Endometrium (tissue), 2 donors: ENCODE data around the gene ENOX2.

Experiments used
- FAIRE-seq: peaks from 2 replicates; lab custom pipeline; 2012; peaks lifted over from hg19 to GRCh38; lab: Jason Lieb, UNC
- donor health status: control.
- donor health status: control.

Gene ENOX2

GRCh38 chrX:130885508-130885907 is 17.5 kb downstream of the ENOX2 start:
- FAIRE-seq: peak; percentile 43

GRCh38 chrX:130884627-130885026 is 18.4 kb downstream of the ENOX2 start:
- FAIRE-seq: no peak

- FAIRE-seq: no peak
These were observed 23.1 kb downstream of the ENOX2 start for GRCh38 chrX:130879869-130880268.

DNA sequence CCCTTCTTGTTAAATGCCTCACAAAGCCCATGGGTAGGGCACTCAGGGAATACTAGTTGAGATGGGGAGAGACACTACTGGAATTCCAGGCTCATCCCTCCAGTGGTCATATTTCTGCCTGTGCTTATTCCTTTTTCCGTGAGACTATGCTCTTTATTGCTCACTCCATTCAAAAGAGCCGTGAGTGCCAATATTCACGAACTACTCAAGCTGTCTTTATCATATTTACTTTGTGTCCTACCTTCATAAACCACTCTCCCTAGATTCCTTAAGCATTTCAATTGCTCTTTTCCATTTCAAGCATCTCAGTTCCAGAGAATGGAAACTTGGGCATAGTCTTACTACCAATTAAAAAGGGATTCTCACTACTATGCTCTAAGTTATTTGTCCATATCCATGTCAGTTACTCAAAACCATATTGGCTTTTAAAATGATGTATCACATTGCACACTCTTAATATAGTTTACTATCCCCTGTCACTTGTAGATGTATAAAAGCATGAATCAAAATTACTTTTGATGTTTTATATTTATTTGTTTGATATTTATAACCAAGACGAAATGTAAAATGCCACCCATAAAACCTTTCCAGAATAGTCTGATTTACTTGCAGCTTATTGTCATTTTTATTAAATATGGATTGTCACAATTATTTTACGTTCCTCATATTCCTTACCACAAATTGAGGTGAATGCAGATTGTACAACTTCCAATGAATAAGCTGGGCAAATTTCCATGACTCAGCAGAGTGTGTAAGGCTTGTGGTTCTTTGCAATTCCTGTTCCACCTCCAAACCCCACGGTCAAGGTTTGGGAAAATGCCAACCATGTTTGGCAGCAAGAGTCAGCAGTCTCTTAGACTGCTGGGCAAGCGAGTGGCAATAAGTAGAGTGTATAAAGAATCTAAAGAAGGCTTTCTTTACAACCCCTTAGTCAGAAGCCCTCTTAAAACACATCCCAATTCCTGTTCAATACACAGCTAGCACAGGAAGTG is 24.4 kb downstream of the ENOX2 start:
- FAIRE-seq: no peak

DNA sequence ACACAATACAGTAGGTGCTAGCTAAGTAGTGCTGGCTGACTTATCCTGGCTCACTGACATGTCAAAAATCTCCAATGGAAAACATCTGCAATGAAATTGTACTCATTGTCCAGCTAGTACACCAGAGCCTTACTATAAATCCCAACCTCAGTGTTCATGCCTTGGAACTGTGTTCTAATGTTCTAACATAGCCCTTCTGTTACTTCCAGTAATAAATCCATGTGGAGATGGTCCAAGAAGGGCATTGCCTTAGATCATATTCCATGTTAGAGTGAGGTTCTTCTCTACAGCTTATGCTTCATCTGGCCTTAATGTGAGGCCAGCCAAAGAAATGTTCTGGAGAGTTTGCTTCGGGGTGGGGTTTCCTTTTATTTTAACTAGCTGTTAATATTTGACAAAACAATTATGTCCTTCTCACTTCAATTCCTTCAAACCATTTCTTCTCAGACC is 25.1 kb downstream of the ENOX2 start:
- no peak for FAIRE-seq

GRCh38 chrX:130876226-130876625 is 26.8 kb downstream of the ENOX2 start:
- no peak for FAIRE-seq

- no peak for FAIRE-seq
These were observed 28.3 kb downstream of the ENOX2 start for GRCh38 chrX:130874751-130875150.

DNA sequence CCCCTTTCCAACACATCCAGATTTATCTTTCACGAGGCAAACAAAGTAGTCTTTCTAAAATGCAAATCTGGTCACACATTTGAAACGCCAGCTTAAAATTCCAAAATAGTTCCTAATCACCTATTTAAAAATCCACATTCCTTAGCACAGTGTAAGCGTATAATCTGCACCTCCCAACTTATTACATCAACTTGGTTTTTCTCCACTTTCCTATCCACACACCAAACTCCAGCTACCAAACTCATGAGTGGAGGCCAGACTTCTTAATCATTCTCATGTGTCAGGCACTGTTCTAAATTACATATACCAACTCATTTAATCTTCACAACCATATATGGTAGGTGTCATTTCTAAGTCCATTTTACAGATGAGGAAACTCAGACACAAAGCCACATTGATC is 33.8 kb downstream of the ENOX2 start:
- FAIRE-seq: no peak

DNA sequence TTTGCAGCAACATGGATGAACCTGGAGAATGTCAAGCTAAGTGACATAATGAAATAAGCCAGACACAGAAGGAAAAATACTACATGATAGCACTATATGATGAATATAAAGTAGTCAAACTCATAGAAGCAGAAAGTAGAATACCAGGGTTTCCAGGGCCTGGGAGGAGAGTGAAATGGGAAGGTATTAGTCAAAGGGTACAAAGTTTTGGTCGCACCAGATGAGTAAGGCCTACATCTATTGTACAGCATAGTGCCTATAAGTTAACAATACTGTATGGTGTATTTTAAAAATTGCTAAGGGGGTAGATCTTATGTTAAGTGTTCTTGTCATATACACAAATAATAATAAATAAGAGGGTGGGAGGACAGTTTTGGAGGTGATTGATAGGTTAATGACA is 41.5 kb downstream of the ENOX2 start:
- no peak for FAIRE-seq

GRCh38 chrX:130857207-130857606 is 45.8 kb downstream of the ENOX2 start:
- FAIRE-seq: no peak

DNA sequence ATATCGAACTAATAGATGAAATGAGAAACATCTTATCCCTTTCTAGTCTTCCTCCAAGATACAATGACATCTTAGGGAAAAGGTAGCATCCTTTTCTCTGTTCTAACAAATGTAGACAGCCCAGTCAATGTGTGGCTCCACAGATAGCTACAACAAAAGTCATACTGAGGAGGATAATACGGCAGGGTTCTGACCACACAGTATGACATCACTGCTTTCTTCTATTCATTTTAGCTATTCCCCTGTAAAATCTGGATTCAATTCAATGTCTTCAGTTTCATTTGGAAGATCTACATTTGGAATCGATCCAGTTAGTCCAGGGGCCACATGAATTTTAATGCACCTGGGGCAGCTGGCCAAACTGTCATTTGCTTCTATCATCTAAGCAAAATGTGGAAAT is 51.4 kb downstream of the ENOX2 start:
- FAIRE-seq: no peak

DNA sequence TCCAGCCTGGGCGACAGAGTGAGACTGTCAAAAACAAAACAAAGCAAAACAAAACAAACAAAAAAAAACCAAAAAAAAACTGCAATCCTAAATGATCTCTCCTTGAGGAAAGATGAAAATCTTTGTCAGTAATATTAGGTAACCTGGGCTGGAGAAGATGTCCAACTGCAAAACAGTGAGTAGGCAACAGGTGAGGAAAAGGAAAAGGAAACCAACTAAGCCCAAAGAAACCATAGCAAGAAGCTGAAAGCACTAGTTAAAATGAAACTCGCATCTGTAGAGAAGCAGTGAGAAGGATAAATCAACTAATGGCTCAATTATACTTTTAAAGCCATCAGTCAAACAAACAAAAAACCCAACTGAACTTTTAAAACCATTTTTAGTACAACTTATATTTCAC is 54.2 kb downstream of the ENOX2 start:
- FAIRE-seq: no peak

DNA sequence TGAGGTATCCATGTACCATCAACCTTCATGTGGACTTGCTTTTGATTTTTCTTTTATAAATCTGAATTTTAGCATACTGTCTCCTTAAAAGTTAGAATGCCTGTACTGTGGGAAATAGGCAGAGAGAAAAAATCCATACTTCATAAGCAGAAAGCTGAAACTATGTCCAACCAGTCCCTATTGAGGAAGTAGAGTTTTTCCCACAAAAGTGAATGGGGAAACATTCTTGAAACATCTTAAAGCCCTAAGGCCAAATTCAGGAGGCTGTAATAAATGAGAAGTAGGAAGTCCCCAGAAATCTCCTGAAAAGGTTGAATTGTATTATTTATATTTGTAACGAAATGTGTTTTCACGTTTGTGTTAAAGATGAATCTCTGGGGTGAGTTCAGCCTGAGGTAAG is 56.3 kb downstream of the ENOX2 start:
- no peak for FAIRE-seq

DNA sequence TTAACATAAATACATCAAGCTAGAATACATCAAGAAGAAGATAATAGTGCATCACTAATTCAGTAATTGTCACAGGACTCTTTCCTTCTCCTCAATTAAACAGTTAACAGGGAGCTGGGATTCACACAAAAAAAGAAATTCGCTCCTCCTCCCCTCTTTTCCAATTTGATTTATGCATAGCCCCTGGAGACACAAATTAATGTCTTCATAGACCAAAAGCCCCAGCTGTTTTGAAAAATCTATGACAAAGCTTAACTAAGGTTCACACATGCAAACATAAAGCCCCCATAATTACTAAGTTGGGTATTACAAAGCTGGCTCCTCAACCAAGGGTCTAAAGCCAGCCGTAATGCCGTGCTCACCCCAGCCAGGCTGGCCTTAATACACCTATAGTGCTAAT is 61.2 kb downstream of the ENOX2 start:
- FAIRE-seq: no peak

- FAIRE-seq: no peak
These were observed 62.7 kb downstream of the ENOX2 start for GRCh38 chrX:130840345-130840744.

DNA sequence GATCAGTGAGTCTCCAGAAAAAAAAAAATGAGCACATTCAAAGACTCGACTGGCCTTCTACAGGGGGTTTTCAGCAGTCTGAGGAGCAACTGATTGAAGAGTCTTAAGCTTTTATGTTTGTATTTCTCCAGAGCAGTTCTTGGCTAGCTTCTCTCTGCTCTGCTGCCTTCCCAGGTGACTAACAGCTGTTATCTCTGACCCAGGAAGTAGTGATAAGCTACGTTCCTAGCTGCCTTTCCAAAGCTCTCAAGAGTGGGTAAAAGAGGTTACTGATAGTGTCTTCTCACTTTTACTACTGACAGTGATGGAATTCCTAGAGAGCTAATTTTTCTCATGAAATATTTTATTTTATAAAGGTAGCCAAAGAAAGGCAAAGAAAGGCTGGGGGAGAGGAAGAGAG is 66.6 kb downstream of the ENOX2 start:
- no peak for FAIRE-seq

DNA sequence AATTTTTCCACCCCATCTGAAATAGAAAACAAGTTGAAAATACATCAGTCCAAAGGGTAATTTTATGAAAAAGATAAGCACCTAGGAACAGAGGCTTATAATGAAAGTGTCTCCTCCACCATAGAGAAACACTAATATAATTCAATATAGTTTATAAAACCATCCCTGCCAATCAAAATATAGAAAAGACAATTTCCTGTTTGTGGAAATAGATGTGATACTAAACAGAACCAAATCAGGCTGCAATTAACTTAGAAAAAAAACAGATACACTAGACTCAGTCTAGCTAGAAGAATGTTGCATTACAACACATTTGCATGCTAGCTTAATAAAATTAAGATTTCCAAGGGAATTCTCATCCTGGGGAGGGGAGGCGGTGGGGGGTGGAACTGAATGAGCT is 68.2 kb downstream of the ENOX2 start:
- no peak for FAIRE-seq

- FAIRE-seq: no peak
These were observed 68.9 kb downstream of the ENOX2 start for GRCh38 chrX:130834149-130834548.

- FAIRE-seq: no peak
These were observed 71.7 kb downstream of the ENOX2 start for GRCh38 chrX:130831347-130831722.

DNA sequence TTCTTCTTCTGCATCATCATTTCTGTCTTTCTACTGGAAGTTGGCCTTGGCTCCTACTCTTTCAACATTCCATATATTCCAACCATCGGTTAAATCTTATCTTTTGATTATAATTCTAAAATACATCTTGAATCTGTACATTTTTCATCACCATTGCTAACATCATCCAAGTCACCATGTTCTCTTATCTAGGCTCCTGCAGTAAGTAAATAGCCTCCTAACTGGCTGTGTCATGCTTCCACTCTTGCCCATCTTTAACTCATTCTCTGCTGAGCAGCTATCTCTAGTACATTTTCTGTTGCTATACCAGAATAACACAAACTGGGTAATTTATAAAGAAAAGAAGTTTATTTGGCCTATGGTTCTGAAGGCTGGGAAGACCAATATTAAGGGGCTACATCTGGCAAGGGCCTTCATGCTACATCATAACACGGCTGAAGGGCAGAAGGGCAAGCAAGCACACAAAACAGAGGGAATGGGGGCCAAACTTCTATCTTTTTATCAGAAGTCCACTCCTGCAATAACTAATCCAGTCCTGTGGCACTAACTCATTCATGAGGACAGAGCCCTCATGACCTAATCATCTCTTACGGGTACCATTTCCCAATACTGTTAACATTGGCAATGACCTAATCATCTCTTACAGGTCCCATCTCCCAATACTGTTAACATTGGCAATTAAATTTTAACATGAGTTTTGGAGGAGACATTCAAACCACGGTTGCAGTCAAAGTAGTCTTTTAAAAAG is 72.2 kb downstream of the ENOX2 start:
- no peak for FAIRE-seq

DNA sequence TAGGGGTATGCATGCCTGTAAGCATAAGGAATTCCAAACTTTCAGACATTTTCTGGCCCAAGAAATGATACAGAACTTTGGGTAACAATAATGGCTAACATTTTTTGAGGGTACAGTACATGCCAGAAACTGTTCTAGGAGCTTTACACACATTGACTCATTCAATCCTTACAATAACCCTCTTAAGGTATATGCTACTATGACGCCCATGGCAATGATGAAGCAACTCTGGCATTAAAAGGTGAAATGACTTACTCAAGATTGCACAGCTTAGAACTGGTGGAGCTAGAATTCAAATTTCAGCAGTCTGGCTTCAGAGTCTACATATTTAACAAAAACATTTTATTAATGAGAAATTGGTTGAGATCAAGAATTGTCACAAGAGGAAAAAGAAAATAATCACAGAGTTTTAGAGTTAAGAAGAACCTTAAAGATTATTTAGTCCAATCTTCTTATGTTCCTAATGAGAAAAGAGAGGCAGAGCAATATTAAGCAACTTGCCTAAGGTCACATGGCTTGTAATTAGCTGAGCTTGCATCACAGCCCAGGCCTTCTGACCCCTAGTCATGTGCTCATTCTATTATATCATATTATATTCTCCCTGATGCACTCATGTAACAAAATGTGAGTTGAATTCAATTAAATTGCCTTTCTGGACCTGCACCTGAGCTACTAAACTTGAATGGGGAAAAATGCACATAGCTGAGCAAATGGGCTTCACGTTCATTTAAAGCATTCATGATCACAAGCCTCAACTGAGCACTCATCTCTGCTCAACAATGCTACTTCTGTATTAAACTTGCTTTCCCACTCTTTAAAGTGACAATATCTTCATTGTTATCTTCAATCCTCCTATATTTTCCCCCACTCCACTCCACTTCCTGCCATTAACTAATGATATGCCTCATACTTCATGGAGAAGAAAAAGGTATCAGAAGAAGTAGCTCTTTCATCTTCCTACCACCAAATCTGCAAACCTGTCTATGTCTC is 73.2 kb downstream of the ENOX2 start:
- no peak for FAIRE-seq

DNA sequence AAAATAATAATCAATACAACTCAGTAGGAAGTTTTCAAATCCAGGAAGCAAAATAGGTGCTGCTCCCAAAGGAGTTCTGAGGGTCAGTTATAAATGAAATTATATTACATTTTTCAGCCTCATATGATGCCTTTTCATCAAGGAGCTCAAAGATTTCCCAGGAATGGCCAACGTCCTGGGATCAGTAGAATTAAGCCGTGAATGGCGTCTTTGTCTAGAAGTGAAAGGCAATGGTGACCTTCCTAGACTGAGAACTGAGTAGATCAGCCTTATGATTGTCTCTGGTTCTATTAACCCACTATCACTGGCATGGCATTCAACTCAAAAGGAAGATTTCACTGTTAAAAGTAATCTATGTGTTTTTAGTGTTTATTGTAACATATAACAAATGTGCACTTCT is 74.4 kb downstream of the ENOX2 start:
- no peak for FAIRE-seq
